HepG2 (cell line): ENCODE data around the gene ZC3H8. TPM values are rescaled to one million over a fixed set of nuclear protein-coding genes. Genes with fewer than 3 reads are reported as not detected.

Experiments used
- E2F2 ChIP-seq: sonication (generic); formaldehyde crosslinking; IDR thresholded peaks from 2 replicates; pipeline ENCODE4 v1.4.0; 2020; ENCODE audit warnings: missing genetic modification reagents, borderline replicate concordance
- MBD4 ChIP-seq: IDR thresholded peaks from 2 replicates; pipeline ENCODE4 v1.6.1; 2012; ENCODE audit warnings: low read length, inconsistent platforms, borderline replicate concordance
- MIXL1 ChIP-seq: IDR thresholded peaks from 2 replicates; pipeline ENCODE4 v1.6.1; 2016
- MXD3 ChIP-seq: IDR thresholded peaks from 2 replicates; pipeline ENCODE4 v1.6.1; 2016; ENCODE audit warnings: mild to moderate bottlenecking, missing biosample characterization, missing genetic modification reagents
- PRDM10 ChIP-seq: sonication (generic); formaldehyde crosslinking; IDR thresholded peaks from 2 replicates; pipeline ENCODE4 v1.4.0; 2020; ENCODE audit warnings: low read depth, missing genetic modification reagents
- REXO4 ChIP-seq: sonication (generic); formaldehyde crosslinking; IDR thresholded peaks from 2 replicates; pipeline ENCODE4 v1.8.0; 2022; ENCODE audit warnings: missing genetic modification reagents, mild to moderate bottlenecking, borderline replicate concordance
- THAP8 ChIP-seq: sonication (generic); formaldehyde crosslinking; IDR thresholded peaks from 2 replicates; pipeline ENCODE4 v1.5.1; 2020; ENCODE audit warnings: missing genetic modification reagents, mild to moderate bottlenecking, borderline replicate concordance
- ZBTB34 ChIP-seq: sonication (generic); formaldehyde crosslinking; IDR thresholded peaks from 2 replicates; pipeline ENCODE4 v1.8.0; 2022; ENCODE audit warnings: mild to moderate bottlenecking, missing genetic modification reagents
- ZFAT ChIP-seq: sonication (generic); formaldehyde crosslinking; conservative IDR thresholded peaks from 2 replicates; pipeline ENCODE4 v1.8.1; 2023; ENCODE audit warnings: missing genetic modification reagents, inconsistent platforms
- ZNF138 ChIP-seq: sonication (generic); formaldehyde crosslinking; IDR thresholded peaks from 2 replicates; pipeline ENCODE4 v1.5.0; 2020; ENCODE audit warnings: mild to moderate bottlenecking, low read depth, missing genetic modification reagents
- ZNF616 ChIP-seq: sonication (generic); formaldehyde crosslinking; IDR thresholded peaks from 2 replicates; pipeline ENCODE4 v1.5.0; 2020; ENCODE audit warnings: low read depth, mild to moderate bottlenecking, missing genetic modification reagents
- ZNF7 ChIP-seq: IDR thresholded peaks from 2 replicates; pipeline ENCODE4 v1.6.1; 2016; ENCODE audit warnings: missing biosample characterization, missing genetic modification reagents
- ZNF770 ChIP-seq: sonication (generic); formaldehyde crosslinking; IDR thresholded peaks from 2 replicates; pipeline ENCODE4 v1.5.0; 2020; ENCODE audit warnings: mild to moderate bottlenecking, missing genetic modification reagents
- ZNF775 ChIP-seq: sonication (generic); formaldehyde crosslinking; IDR thresholded peaks from 2 replicates; pipeline ENCODE4 v1.4.0; 2020; ENCODE audit warnings: missing genetic modification reagents, mild to moderate bottlenecking, moderate library complexity, borderline replicate concordance
- ZXDC ChIP-seq: sonication (generic); formaldehyde crosslinking; IDR thresholded peaks from 2 replicates; pipeline ENCODE4 v1.5.0; 2020; ENCODE audit warnings: mild to moderate bottlenecking, missing genetic modification reagents
- polyA plus RNA-seq, 8 experiments: library from polyadenylated mRNA; depleted of rRNA in 3 of 8; stranded (reverse) in 7 of 8; unstranded in 1 of 8; fragments of >200 nt; fragmentation: Illumina TruSeq in 4 of 8; extraction: Trizol in 4 of 8; gene quantifications; 2 replicates each; pipeline versions ENCODE4 v1.2.1 to v1.2.3, GENCODE V29; 2011 to 2016; ENCODE audit warnings: low read depth in 4 of 8, missing spikeins in 1 of 8, mixed read lengths in 1 of 8; ENCODE audit not compliant: insufficient read depth in 1 of 8
- total RNA-seq, 5 experiments: library from RNA; depleted of rRNA; stranded (reverse); fragments of >200 nt; fragmentation: Illumina TruSeq; extraction: Trizol; gene quantifications; 2 replicates each; pipeline ENCODE4 v1.2.3, GENCODE V29; 2016; ENCODE audit warnings: low read depth in 1 of 5

The ZC3H8 gene
- total and polyA plus RNA-seq, 2 of the 13 experiments (the other 11 are each of a cell fraction or from before 2014, with no cell fraction given): 4.5 to 17.0 TPM

- TF ChIP-seq ZXDC (CRISPR knock-in tag) (peak; percentile 96), ZNF775 (CRISPR knock-in tag) (peak; percentile 87; the same call in 1 of the 2 replicates), MIXL1 (CRISPR knock-in tag) (peak; percentile 88; the same call in 1 of the 2 replicates), ZNF616 (peak; percentile 75; the same call in 1 of the 2 replicates), ZNF770 (peak; percentile 84), PRDM10 (CRISPR knock-in tag) (peak; percentile 65), ZFAT (CRISPR knock-in tag) (no peak), ZBTB34 (CRISPR knock-in tag) (0 out of 2 replicates have a peak, but pooled peaks have one; percentile 47), THAP8 (CRISPR knock-in tag) (peak; percentile 95), MXD3 (CRISPR knock-in tag) (peak; percentile 96), E2F2 (CRISPR knock-in tag) (peak; percentile 60; the same call in 1 of the 2 replicates), ZNF138 (CRISPR knock-in tag) (peak; percentile 55), REXO4 (CRISPR knock-in tag) (peak; percentile 64), MBD4 (no peak), ZNF7 (CRISPR knock-in tag) (0 out of 2 replicates have a peak, but pooled peaks have one; percentile 12)
These were observed 20.6 kb upstream of the ZC3H8 start, which contains the start of gene ZC3H6 (continued) for GRCh38 chr2:112275311-112275886.
